Measurements from ENCODE around the gene PROSER1.

GRCh38 chr13:39051157-39051556 lies 13.3 kb upstream of the PROSER1 start:
- TF ChIP-seq, protein P1, sequence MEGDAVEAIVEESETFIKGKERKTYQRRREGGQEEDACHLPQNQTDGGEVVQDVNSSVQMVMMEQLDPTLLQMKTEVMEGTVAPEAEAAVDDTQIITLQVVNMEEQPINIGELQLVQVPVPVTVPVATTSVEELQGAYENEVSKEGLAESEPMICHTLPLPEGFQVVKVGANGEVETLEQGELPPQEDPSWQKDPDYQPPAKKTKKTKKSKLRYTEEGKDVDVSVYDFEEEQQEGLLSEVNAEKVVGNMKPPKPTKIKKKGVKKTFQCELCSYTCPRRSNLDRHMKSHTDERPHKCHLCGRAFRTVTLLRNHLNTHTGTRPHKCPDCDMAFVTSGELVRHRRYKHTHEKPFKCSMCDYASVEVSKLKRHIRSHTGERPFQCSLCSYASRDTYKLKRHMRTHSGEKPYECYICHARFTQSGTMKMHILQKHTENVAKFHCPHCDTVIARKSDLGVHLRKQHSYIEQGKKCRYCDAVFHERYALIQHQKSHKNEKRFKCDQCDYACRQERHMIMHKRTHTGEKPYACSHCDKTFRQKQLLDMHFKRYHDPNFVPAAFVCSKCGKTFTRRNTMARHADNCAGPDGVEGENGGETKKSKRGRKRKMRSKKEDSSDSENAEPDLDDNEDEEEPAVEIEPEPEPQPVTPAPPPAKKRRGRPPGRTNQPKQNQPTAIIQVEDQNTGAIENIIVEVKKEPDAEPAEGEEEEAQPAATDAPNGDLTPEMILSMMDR (conservative IDR thresholded peaks at IDR 0.05; ENCODE audit: low read depth, low read length) = peak; percentile 55
- TF ChIP-seq, protein P2, sequence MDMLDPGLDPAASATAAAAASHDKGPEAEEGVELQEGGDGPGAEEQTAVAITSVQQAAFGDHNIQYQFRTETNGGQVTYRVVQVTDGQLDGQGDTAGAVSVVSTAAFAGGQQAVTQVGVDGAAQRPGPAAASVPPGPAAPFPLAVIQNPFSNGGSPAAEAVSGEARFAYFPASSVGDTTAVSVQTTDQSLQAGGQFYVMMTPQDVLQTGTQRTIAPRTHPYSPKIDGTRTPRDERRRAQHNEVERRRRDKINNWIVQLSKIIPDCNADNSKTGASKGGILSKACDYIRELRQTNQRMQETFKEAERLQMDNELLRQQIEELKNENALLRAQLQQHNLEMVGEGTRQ (IDR thresholded peaks at IDR 0.05; ENCODE audit: low read depth, low read length) = no peak
- no peak for TF ChIP-seq FOS (IDR thresholded peaks at IDR 0.05; ENCODE audit: low read depth, low read length)
- TF ChIP-seq MXI1 (IDR thresholded peaks at IDR 0.05; ENCODE audit: borderline replicate concordance, low read depth, low read length) = no peak
- no peak for TF ChIP-seq POLR2A (IDR thresholded peaks at IDR 0.05; ENCODE audit: low read depth, low read length)
- no peak for TF ChIP-seq MAFK (IDR thresholded peaks at IDR 0.05; ENCODE audit: low read depth, low read length)
- no peak for TF ChIP-seq BHLHE40 (IDR thresholded peaks at IDR 0.05; ENCODE audit: low read depth, low read length)
- TF ChIP-seq SMC3 (IDR thresholded peaks at IDR 0.05; ENCODE audit: low read depth, low read length) = peak; percentile 51
- TF ChIP-seq, protein P3, sequence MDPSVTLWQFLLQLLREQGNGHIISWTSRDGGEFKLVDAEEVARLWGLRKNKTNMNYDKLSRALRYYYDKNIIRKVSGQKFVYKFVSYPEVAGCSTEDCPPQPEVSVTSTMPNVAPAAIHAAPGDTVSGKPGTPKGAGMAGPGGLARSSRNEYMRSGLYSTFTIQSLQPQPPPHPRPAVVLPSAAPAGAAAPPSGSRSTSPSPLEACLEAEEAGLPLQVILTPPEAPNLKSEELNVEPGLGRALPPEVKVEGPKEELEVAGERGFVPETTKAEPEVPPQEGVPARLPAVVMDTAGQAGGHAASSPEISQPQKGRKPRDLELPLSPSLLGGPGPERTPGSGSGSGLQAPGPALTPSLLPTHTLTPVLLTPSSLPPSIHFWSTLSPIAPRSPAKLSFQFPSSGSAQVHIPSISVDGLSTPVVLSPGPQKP (IDR thresholded peaks at IDR 0.05; ENCODE audit: borderline replicate concordance, low read depth, low read length) = no peak
- no peak for TF ChIP-seq RCOR1 (IDR thresholded peaks at IDR 0.05; ENCODE audit: insufficient replicate concordance, low read length)
- TF ChIP-seq CHD1 (IDR thresholded peaks at IDR 0.05; ENCODE audit: low read depth, low read length) = no peak
- no peak for TF ChIP-seq RFX5 (IDR thresholded peaks at IDR 0.05; ENCODE audit: low read depth, low read length)
